Midbrain (tissue), 1 donor: ENCODE measurements around the gene LDLRAD1.
"Not testable (repeated sequence)": the region's sequence is repeated elsewhere in the genome, so short reads cannot be mapped to it uniquely, and the experiment has no call there.

Experiments used
- DNase-seq: peaks from one replicate; lab custom pipeline; 2025; lab: John Stamatoyannopoulos, UW

LDLRAD1 gene

DNA sequence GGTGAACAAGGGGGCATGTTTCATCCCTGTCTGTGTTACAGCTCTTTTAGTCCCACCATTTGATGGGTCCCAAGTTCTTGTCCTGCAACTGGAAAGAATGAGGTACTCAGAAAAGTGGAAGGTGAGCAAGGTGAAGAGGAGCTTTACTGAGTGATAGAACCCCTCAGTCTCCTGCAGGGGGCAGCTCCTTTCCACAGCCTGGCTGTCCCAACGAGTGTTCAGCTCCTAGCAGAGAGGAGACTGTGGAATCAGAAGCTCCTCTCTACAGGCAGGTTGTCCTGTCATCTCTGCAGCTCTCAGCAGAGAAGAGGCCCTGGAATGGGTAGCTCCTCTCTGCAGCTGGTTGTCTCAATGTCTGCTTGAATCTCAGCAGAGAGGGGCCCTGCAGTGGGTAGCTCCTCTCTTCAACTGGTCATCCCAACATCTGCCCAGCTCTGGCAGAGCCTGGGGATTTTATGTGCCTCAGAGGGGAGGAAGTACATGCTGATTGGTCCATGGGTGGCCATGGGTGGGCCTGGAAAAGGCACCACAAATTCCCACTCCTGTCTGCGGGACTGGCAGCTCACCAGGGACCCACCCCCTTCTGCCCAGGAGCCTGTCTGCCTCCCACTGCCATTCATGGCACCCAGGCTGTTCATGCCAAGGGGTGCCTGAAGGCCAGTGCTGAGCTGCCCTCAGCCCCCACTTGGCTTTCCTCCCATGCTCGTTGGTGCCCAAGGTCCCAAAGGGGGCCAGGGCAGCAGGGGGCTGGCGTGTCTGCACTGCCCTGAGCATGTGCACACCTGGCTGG, 25.7 kb downstream of the LDLRAD1 start:
- no peak for DNase-seq

DNA sequence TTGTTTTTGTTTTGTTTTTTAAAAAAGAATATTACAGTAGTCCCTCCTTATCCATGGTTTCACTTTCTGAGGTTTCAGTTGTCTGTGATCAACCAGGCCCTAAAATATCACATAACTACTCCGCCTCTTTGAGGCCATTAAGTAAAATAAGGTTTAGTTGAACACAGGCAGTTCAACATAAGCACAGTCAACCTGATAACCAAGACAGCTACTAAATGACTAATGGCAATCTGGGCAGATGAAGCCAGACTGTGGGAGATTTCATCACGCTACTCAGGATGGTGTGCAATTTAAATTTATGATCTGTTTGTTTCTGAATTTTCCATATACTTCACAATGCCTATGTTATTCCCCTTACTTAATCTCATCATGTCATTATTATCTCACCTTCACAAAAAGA, 30.1 kb downstream of the LDLRAD1 start:
- no peak for DNase-seq

DNA sequence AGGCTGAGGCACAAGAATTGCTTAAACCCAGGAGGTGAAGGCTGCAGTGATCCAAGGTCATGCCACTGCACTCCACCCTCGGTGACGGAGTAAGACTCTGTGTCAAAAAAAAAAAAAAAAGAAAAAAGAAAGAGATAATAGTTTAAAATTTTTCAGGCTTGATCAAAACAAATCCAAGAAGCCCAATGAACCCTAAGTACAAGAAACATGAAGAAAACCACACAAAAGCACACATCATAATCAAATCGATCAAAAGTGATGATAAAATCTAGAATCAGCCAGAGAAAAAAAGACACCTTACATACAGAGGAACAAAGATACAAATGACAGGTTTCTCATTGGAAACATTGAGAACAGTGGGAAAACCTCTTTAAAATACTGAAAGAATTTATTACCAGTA, 31.5 kb downstream of the LDLRAD1 start:
- DNase-seq: no peak

DNA sequence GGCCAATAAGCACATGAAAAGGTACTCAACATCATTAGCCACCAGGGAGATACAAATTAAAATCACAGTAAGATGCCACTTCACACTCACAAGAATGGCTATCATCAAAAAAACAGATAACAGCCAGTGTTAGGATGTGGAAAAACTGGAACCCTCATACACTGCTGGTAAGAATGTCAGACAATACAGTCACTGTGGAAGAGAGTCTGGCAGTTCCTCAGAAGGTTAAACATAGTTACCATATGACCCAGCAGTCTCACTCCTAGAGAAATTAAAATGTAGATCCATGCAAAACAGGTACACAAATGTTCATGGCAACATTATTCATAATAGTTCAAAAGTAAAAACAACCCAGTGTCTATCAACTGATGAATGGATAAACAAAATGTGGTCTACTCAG, 33.3 kb downstream of the LDLRAD1 start:
- no peak for DNase-seq

DNA sequence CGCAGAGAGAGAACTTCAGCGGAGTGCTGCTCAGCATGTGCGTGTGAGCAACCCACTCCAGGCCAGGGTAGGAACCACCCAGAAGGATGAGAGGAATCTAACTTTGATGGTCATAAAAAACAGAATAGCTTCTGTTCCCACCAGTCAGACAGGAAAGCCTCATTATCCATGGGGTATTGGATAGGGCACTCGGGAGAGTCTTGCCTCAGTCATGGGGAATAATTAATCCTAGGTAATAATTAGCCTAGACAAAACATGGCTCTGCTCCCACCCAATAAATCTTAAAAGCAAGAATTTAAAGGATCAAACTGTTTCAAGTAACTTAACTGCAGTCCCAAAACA, 35.3 kb downstream of the LDLRAD1 start:
- no peak for DNase-seq

DNA sequence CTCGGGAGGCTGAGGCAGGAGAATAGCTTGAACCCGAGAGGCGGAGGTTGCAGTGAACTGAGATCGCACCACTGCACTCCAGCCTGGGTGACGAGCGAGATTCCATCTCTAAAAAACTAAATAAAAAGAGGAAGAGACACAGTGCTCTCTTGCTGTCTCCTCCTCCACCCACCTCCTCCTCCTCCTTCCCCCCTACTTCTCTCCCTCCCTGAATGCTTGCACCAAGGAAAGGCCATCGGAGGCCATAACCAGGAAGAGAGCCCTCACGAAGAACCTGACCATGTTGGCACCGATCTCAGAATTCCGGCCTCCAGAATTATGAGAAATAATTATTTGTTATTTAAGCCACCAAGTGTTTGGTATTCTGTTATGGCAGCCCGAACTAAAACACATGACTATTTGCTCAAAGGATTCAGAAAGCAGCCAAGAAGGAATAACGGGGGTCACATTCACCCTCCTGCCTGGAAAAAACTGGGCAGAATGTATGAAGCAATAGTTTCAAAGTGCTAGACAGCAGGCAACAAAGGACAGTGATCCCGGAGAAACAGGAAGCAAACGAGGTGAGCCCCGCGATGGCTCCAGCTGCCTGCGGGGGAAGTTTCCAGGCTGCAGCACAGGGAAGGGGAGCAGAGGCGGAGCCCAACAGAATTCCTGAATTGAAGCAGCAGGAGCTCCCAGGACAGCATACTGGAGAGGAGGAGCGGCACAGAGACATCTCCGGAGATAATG, 35.8 kb downstream of the LDLRAD1 start:
- DNase-seq: no peak

DNA sequence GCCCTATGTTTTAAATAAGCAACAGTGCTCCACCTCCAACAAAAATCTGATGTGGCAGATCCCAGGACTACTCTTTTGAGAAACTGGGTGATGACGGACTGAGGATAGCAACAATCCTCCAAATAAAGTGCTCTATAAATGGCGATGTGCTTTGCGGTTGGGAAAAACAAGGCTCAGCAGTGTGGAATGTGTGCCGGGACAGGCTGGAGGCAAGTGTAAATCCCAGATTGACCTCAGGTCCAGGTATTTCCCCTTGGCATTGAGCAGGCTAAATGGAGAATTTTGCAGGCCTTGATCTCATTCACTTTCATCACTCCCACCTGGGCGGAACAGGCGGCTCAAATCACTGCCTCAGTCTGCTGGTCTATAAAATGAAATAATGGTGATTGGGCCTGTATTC, 36.8 kb downstream of the LDLRAD1 start:
- no peak for DNase-seq

DNA sequence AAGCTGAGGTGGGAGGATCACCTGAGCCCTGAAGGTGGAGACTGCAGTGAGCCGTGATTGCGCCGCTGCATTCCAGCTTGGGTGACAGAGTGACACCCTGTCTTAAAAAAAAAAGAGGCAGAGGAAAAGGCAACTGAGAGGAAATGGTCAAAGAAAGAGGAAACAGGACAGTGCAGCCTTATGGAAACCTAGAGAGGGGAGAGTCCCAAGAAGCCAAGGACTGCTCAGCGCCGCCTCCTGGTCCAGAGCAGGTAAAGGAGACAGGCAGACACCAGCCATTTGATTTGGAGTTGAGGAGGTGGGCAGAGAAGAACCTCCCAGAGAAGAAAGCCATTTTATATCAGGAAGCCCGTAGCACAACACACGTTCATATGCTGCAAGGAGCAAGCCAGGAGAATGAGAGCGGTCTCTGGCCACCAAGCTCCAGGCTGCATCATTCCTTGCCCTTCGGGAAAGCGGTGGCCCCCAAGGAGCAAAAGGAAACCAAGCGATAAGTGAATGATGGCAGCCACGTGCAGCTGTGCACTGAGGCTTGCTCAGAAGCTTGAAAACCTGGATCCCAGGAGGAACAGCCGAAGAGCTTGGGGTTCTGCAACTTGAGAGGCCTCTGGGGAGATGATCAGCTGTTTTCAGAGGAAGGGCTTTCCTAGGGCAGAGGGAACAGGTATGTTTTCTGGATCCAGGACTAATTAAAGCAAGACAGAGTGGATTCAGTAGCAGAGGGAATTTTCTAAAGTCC, 38.1 kb downstream of the LDLRAD1 start:
- DNase-seq: no peak

DNA sequence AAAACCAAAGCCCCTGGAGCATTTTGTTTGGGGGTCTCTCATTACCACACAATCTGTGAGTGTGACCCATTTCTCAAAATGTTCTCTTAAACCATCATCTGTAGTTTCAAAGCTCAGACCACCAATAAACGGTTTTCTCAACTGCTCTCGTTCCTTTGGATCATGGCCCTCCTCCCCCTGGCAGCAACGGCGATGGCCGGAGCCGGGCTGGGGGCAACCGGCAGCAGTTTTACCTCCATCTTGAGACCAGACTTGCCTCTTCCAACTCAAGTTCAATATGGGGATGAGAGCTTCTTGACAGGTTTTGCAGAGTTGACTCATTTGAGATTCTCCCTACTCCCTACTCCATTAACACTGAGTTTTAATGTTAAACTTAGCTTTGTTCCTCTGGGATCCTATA, 42.1 kb downstream of the LDLRAD1 start:
- DNase-seq: no peak

DNA sequence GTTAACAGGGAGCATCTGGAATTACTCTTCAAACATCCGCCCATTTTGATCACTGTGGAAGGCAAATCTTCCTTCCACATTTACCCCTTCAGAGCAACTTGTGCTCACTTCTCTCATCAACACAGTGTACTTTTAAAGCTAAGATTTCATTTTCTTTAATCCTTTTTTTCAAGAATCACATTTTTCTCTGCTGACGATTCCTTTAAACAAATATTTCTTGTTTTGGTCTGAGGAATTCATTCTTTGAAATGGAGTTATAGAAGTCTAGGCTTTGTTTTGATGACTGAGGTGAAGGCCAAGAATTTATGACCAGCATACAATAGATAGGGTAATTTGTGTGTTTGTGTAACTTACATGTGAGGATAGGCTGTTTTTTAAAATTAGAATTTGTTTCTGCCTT, 46.3 kb downstream of the LDLRAD1 start:
- DNase-seq: no peak

DNA sequence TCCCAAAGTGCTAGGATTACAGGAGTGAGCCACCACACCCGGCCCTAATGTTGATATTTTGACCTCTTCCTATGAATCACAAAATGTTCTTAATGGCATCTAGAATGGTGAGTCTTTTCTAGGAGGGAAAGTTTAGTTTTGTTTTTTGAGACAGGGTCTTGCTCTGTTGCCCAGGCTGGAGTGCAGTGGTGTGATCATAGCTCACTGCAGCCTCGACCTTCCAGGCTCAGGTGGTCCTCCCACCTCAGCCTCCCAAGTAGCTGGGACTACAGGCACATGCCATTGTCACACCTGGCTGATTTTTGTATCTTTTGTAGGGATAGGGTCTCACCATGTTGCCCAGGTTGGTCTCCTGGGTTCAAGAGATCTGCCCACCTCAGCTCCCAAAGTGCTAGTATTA, 48.7 kb downstream of the LDLRAD1 start:
- DNase-seq: not testable (repeated sequence)

DNA sequence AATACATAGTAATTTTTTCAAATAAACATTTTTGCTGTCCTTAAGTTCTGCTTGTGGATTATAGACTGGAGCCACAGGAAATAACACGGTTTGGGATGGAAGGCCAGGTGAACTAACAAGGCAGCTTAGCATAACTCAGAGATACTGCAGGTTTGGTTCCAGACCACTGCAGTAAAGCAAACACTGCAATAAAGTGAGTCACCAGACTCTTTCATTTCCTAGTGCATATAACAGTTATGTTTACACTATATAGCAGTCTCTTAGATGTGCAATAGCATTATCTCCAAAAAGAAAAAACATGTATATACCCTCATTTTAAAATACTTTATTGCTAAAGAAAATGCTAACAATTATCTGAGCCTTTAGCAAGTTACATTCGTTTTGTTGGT, 49.9 kb downstream of the LDLRAD1 start:
- no peak for DNase-seq

DNA sequence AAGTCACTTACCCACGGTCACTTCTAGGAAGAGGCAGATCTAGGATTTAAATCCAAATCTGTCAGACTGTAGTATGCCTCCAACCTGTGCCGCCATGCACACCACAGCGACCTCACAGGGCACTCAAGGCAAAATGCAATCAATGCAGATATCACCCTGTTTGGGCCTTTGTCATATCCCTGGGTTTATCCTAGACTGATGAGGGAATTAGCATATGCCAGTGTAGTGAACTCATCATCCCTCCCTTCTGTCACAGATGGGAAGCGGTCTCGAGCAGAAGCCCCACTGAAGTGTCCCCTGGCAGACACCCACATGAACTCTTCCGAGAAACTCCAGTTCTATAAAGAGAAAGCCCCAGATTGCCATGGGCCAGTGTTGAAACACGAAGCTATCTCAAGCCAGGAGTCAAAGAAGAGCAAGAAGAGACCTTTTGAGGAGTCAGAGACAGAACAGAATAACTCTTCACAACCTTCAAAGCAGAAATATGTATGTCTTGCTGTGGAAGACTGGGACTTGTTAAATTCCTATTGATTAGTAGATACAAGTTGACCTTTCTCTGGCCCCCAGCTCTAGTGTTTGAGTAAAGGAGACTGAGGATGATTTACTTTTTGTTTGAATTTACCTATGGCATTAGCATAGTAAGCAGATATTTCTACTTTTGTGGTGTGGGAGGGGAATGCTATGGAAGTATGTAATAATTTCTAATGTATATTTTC, 50.4 kb downstream of the LDLRAD1 start:
- DNase-seq: no peak

DNA sequence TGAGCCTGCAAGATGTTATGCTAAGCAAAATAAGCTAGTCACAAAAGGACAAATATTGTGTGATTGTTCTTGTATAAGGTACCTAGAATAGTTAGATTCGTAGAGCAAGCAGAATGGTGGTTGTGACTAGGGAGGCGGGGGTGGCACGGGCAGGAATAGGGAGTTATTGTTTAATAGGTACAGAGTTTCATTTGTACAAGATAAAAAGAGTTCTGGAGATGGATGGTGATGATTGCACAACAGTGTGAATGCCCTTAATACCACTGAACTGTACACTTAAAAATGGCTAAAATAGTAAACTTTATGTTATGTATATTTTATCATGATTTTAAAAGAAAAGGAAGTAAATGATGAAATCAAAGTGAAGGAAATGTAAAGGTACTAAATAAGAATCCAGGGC, 51.2 kb downstream of the LDLRAD1 start:
- DNase-seq: no peak

DNA sequence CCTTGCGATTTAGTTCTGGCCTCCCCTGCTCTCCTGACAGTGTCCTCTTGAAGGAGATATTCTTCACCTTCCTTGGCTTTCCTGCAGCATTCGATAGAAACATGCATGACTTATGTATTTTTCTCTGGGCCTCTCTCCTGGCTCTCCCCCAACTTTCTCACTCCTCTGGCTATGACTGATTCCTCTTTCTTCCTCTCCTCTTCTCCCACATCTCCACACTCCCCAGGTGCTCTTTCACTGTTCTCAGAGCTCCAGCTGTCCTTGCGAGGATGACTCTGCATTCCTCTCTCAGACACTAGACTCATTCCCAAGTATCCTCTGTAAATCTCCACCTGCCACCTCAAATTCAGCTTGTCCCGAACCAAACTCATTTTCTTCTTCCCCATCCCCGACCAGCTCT, 53.9 kb downstream of the LDLRAD1 start:
- DNase-seq: no peak

DNA sequence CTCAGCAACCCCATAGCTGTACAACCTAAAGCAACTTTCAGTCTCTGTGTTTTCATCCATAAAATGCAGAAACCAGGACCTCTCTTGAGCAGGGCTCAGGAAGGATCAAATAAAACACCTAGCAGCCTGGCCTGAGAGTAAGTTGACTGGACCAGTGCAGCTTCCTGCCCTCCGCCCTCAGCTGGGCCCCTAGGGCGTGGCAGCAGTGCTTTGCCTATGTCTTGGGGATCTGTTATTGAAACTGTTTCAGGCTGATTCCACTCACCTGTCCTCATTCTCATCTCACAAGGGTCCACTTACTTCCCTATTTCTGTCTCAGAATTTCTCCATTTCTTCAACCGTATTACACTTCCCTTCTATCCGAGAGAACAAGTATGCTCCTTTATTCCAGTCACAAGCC, 54.5 kb downstream of the LDLRAD1 start:
- no peak for DNase-seq

DNA sequence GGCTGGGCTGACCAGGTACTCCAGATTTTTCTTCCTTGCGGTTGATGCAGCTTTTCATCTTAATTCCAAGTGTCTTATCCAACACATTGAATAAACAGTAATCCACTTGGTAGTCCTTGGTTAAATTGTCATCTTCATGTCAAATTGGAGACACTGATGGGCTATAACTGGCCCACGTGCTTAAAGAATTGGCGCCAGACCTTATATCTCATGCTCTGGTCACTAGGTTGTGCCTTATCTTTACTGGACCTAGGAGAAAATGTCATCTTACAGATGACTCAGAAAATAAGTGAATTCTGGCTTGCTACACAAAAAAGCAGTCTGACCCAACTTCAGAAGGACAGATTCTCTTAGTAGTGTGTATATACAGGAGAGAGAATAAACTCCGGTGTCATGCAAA, 55.6 kb downstream of the LDLRAD1 start:
- DNase-seq: no peak

DNA sequence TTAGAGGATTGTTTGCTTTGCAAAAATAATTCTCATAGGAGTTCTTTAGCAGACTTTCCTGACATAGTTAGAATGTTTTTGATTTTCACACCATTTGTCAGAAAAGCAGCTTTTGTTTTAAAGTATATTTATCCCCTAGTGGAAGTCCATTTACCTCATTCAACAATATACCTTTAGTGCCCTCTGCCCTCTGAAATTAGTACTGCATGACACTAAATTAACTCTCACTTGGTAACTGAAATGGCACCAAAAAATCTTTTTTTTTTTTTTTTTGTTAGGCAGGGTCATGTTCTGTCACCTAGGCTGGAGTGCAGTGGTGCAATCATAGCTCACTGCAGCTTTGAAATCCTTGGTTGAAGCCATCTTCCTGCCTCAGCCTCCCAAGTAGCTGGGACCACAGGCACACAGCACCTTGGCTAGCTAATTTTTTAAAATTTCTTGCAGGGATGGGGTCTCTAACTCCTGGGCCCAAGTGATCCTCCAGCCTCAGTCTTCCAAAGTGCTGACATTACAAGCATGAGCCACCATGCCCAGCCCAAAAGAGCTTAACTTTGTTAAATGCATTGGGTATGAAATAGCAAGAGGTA, 58.2 kb downstream of the LDLRAD1 start:
- no peak for DNase-seq
